Measurements from ENCODE around the gene FGFRL1.

Gene FGFRL1

DNA sequence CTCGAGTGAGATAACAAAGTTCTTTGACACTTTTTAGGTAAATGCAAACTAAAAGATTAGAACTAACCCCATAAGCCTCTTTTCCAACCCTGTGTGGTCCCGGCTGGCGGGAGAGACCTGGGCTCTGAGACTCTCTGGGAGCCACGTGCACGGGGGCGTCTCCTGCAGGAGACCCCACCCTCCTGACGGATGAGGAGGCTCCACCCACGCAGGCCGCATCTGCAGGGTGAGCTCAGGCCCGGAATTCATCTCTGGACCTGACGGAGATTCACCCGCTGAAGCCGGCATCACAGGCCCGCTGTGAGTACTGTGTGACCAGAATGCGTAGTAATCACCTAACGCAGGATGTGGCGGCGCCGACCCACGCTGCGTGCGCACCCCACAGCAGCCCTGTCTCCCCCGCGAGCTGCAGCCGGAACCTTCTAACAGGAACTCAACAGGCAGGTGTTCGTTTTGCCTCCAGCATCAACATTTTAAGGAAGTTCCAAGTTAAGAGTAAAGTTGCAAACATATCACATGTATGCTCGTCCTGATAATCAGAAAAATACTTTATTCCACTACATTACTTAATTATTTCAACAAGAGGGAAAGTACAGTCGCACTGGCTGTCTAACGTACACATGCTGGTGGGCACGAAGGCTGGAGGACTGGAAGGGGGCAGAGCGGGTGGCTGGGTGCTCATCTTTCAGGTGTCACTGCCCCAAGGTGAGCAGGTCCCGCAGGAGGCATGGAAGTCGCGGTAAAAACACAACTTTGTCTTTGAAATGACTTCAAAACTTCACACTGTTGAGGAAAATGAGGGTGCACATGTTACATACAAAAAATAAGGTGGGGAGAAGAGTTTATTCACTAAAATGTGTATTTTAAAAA is 44.5 kb downstream of the FGFRL1 start:
- DNase-seq: peak; percentile 31

DNA sequence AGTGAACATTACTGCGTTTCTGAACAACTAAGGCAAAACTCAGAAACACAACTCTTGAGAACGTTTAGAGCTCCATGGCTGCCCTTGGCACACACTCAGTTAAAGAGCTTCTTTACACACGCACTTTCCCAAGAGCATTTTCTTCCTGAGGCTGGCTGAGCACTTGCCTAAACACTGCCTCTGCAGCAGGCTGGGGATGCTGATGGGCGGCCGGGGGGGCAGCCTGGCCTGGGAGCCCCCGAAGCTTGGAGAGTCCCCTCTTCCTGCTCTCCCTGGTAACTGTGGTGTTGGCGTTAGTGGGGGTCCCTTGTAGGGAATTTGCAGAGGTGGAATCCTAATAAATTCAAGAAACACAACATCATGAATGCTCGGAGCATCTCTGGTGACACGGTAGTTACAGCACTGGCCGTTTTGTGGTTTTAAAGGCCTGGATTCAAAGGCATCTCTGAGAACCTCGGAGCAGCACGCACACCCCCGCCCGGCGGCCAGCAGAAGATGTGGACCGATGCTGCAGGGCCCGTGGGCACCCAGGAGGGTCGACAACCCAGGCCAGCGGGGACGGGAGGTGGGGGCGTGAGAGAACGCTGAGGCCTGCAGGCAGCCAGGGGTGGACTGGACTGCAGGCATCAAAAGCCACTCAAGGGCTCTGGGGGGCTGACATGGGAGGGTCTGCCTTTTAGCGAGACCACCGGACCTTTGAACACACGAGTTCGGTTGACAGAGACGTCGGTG is 45.4 kb downstream of the FGFRL1 start:
- DNase-seq: no peak

DNA sequence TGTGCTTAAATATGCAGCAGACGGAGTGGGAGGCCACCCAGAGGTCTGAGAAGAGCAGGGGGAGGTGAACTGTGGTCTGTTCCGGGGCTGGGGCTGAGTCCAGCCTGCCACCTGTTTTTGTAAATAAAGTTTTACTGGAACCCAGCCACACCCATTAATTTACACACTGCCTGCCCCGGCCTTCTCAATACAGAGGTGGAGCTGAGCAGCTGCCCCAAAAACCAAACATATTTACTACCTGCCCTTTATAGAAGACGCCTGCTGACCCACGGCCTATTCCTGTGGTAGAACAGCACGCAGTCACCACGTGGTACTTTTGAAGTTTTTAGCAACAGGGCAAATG is 45.9 kb downstream of the FGFRL1 start:
- DNase-seq: no peak

DNA sequence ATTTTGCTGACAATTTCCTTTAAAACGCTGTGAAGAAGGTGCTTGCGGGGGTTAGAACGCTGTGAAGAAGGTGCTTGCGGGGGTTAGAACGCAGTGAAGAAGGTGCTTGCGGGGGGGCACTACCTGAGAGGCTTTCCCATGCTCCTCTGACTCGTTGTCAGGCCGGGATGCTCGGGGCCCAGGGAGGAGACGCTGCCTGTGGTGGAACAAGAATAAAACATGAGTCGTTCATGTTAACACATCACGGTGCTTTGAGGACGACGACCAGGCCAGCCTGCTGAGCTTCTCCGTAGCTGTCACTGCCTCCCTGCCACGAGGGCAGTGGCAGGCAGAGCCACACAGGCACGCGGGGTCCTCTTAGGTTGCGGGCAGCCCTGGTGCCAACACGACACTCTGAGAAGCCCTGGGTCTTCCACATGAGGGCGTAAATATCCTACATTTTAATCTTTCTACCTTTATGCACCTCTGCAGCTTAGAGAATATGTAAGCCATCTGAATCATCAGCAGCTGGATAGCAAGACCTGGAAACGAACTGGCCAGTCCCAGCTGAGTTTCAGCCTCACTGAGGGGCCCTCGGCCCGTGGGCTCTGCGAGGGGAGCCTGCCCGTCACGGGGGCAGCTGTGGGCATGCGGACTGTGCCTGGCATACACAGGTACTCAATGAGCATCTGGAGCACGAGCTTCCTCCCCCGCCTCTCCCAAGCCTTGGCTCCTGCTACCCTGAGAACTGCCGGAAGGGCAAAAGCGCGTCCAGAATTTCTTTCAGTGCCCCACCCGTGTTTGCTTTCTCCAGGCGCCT is 47.0 kb downstream of the FGFRL1 start:
- no peak for DNase-seq

DNA sequence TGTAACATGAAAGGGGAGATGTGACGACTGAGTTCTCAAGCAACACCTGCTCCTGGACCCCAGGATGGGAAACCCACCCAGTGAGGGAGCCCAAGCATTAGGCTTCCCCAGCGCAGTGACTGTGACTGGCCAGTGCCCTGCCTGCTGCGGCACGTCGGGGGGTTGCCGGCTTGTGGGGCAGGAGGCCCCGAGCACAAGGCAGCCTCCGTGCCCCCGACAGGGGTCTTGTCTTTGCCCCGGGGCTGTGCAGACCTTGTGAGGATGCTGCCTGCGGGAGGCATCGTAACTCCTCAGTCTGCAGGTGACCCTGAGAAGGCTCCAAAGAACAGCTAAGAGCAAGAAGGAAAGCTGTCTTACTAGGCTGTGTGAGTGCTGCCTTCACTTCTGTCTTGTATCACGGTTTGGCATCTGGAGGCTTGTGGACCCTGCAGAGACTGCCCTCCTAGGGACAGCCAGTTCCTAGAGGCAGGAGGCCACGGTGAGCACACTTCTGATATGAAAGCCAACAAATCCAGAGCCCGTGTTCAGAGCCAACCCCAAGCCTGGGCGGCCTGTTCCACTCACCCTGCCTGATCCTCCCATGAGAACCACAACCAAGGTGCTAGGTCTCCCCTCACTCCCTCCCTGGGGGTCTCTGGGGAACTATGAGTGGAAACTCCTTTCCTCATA is 47.7 kb downstream of the FGFRL1 start:
- DNase-seq: no peak

DNA sequence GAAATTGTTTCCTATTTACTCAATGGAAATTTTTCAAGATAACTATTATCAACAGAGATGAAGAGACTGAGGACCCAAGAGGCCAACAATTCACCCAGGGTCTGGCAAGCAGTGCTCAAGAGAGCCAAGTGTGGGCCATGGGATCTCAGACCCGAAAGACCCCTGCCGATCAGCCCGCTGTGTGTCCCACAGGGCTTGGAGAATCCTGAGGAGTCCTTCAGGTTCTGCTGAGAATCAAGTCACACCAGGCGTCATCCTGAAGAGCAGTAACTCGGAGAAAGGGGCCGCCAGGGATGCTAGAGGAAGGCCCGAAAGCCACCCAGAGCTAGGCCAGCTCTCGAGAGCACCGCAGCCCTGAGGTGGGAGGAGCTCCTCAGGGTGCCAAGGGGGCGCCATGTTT is 48.7 kb downstream of the FGFRL1 start:
- DNase-seq: no peak

DNA sequence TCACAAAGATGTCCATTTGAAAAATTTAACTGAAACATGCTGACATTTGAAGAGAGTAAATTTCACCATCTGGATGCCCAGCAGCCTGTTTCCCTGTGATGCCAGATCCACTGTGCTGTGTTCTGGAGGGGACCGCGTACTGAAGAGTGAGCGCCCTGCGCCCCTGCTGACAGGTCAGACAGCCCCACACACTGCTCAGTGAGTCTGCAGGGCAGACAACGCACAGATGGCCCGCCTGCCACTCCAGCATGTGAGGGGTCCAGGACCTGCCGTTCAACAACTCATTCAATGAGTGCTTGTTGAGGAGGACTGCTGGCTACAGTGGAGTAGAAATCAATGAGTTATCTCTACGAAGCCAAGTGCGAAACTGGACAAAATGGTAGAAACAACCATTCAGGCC is 49.2 kb downstream of the FGFRL1 start:
- no peak for DNase-seq

DNA sequence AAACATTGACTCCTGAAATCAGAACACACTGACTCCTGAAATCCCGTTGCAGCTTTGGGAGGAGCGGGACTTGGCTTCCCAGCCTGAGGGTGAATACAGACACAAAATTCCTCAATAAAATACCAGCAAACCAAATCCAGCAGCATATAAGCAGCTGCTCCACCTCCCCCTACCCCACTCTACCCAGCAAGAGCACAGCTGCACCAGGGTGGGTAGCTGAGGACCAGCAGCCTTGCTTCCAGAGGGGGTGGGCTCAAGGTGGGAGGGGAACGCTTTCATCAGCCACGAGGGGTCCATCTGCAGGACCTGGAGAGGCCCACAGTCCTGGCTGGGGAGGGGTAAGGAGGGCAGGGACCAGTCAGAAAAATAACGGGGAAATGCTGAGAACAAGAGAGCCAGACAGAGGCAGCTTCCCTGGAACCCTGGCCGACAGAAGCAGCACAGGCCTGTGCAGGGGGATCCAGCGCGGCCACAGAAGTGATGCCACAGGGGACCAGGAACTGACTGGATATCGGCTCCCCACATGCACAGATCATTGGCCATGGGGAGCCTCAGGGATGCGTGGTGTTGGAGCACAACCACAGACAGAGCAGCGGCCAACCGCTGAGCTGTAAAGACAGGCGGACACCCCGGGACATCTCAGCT is 49.8 kb downstream of the FGFRL1 start:
- DNase-seq: no peak

DNA sequence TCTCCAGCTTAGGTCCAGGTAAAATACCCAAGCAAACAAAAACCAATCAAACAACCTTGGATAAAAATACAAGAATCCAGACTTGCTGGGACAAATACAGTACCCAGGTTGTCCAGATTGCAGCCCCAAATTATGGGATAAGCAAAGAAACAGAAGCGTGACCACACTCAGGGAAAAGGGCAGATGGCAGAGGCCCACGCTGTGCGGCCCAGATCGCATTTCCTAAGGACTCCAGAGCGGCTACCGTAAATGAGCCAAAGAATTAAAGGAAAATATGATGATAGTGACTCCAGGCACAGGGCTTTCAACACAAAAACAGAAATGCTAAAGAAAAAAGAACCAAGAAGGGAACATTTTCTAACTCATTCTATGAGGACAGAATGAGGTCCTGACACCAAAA is 50.3 kb downstream of the FGFRL1 start:
- DNase-seq: no peak

DNA sequence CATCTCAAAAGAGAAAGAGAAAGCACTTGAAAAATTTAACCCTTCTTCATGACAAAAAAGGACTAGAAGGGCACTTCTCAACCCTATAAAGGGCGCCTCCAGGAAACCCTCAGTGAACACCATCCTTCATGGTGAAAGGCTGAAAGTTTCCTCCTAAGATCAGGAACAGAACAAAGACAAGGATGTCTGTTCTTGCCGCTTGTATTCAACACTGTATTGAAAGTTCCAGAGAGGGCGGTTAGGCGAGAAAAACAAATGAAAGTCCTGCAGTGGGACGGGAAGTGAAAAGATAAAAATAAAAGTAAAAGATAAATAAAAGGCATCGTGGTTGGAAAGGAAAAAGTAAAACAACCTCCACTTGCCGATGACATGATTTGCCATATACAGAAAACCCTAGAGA is 51.0 kb downstream of the FGFRL1 start:
- DNase-seq: no peak

DNA sequence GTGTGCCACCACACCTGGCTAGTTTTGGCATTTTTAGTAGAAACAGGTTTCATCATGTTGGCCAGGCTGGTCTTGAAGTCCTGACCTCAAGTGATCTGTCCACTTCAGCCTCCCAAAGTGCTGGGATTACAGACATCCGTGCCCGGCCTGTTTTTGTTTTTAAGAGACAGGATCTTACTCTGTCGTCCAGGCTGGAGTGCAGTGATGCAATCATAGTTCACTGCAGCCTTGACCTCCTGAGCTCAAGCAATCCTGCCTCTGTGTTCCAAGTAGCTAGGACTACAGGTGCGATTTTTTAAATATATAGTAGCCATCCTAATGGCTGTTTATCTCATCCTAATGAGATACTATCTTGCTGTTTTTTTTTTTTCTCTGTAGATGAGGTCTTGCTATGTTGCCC is 54.3 kb downstream of the FGFRL1 start:
- DNase-seq: no peak

DNA sequence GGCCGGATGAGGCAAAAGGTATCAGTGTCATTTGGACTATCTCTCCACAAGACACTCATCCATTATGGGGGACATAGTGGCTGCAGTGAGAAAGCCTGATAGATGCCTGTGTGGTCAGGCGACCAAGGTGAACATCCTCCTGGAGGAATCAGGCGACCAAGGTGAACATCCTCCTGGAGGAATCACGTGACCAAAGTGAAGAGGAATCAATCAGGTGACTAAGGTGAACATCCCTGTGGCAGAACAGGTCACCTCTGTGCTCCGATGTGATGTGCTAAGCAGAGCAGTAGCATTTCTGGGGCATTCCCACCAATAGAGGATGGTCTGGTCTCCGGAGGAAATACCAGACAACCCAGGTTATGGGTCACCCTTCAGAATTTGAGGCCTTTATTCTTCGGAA is 58.0 kb downstream of the FGFRL1 start:
- no peak for DNase-seq

DNA sequence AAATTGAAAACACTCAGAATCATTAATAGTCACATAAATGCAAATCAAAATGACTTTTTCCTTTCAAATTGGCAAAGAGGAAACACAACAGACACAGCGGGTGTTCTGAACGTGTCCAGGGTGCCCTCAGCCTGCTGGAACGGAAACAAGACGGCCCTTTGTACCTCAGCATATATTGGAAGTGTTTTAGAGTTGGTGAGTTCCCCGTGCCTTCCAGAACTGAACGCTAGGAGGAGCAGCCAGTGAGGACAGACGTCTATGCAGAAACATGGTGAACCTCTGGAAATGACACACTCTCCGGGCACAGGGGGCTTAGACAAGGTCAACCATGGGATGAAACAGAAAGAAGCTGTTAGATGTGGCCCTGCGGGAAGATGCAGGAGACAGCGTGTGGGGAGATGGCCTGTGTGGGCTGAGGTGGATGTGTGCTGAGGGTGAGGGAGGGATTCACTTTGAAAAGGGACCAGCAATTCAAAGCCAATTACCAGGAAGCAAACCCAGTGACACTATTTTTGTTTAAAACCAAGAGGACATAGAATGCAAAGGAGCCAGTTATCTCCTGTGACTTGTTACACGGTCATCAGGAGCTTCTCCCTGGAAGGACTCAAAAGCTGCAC is 61.5 kb downstream of the FGFRL1 start:
- peak; percentile 67 for DNase-seq

DNA sequence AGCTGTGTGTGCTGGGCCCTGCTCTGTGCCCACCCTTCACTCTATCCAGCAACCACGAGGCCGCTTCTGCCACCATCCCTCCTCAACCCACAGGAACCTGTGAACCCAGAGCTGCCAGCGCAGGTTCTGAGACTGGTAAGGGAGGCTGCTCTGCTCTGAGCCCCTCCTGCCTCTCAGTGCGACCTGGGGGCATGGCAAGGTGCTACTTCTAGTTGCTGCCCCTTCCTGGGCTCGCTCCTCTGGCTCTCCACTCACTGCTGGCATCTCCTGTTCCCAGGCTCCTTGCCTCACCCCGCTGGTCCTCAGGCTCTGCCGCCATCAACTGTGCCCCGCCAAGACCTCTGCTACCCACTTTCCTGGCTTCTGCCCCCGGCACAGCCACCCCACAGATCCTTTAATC is 62.7 kb downstream of the FGFRL1 start:
- DNase-seq: no peak

DNA sequence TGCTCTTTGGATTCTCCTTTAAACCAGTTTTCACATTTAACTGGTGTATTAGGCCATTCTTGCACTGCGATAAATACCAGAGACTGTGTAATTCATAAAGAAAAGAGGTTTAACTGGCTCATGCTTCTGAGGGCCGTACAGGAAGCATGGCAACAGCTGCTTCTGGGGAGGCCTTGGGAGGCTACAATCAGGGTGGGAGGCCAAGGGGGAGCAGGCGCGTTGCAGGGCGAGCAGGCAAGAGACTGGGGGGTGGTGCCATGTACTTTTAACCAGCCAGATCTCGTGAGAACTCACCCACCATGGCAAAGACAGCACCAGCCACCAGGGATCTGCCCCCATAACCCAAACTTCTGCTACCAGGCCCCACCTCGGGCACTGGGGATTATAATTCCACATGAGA is 63.8 kb downstream of the FGFRL1 start:
- no peak for DNase-seq

DNA sequence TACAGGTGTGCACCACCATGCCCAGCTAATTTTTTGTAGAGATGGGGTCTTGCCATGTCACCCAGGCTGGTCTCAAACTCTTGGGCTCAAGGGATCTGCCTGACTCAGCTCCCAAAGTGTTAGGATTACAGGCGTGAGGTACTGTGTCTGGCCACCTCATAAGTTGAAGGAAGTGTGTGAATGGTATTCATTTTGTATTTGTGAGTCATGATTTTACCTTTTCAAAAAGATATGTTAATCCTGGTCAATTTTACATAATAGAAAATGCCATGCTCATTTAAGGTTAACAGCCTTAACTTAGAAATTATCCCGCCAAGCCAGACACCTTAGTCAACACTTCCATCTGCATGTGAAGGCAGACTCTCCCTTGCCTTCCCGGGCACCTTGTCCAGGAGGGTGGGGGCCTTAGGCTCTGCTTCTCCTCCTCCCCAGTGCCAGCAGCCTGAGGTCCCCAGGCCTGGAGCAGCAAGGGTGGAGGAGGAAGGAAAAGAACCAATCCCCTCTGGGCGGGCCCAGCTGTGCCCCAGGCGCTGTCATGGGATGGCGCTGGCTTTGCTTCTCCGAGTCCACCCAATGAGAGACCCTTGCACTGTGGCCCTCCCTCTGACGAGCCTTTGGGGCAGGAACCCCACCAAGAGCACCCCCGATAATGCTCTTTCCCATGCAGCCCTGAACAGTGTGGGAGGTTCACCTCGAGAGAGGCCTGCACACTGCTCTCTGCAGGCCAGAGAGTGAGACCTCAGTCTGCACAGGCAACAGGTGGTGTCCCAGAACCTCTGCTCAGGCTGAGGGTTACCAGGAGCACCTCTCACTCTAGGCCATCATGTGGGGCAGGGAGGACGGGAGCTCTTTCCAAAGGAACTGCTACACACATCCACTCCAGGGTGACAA is 64.6 kb downstream of the FGFRL1 start:
- DNase-seq: no peak
